ENCODE results near the gene ZNF839.

DNA sequence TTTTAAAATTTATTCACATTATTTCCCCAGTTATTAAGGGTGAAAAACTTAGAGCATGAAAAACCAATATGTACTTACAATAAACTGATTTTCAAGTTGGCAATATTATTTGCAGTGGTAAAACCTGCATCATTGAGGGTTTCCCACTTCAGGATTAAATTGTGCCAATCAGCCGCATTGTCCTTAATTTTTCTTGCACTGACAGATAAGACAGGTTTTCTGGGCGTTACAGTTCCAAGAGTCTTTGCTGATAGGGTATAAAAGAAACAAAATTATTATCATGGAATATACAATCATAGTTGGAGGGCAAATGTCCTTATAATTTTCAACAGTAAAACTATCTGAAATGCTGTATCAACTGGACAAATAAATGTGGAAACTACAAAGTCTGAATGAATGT is 39.8 kb downstream of the ZNF839 start:
- TF ChIP-seq, protein P1, sequence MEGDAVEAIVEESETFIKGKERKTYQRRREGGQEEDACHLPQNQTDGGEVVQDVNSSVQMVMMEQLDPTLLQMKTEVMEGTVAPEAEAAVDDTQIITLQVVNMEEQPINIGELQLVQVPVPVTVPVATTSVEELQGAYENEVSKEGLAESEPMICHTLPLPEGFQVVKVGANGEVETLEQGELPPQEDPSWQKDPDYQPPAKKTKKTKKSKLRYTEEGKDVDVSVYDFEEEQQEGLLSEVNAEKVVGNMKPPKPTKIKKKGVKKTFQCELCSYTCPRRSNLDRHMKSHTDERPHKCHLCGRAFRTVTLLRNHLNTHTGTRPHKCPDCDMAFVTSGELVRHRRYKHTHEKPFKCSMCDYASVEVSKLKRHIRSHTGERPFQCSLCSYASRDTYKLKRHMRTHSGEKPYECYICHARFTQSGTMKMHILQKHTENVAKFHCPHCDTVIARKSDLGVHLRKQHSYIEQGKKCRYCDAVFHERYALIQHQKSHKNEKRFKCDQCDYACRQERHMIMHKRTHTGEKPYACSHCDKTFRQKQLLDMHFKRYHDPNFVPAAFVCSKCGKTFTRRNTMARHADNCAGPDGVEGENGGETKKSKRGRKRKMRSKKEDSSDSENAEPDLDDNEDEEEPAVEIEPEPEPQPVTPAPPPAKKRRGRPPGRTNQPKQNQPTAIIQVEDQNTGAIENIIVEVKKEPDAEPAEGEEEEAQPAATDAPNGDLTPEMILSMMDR (IDR thresholded peaks at IDR 0.05) = no peak
- no peak for TF ChIP-seq POLR2A (IDR thresholded peaks at IDR 0.05)
